ENCODE measurements around the gene ISYNA1. TPM values are rescaled to one million over a fixed set of nuclear protein-coding genes. Genes with fewer than 3 reads are reported as not detected.

Gene ISYNA1
- total RNA-seq, 1 experiment from 2014 or later: 0.40 TPM

DNA sequence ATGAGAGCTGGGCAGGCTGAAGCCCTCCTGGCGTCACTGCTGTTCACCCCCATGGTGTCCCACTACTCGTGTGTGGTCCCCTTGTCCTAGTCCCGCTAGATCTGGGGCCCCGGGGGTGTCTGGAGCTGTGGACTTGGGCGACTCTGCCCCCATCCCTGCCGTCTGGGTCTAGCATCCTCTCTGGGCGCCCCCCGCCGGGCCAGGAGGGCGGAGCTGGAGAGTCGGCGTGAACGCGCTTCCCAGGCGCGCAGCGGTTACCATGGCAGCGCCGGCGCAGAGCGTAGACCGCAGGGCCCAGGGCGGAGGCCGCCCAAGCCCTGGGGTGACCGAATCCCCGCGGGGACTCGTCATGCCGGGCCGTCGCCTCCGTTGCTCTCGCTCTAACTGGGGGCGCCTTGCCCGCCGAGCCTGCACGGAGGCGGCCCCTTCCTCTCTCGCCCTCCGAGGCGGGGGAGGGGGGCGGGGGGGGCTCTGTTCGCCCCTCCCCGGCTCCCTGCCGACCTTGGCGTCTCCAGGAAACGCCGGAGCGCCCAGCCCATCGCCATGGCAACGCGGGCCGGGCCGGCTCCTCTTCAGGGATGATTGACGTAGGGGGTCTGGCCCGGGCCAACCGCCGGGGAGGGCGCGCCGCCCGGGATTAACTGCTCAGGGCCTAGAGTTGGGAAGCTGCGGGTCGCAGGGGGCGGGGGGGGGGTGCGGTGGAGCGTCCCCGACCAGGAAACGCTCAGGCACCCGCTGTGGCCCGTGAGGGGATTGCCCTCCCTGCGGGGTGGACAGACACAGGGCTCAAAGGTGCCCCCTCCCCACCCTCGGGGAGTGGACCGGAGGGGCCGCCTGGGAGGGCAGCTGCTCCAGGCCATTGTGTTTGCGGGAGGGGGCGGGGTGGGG is 8.9 kb downstream of the ISYNA1 start:
- Histone ChIP-seq H3K4me3 (no peak overlapping the region), H3K36me3 (peaks cover 56% of the 10 kb centered on the region), H3K9me3 (no peaks in the 10 kb centered on the region), H3K27me3 (no peaks in the 10 kb centered on the region)
- DNase-seq: no peak

DNA sequence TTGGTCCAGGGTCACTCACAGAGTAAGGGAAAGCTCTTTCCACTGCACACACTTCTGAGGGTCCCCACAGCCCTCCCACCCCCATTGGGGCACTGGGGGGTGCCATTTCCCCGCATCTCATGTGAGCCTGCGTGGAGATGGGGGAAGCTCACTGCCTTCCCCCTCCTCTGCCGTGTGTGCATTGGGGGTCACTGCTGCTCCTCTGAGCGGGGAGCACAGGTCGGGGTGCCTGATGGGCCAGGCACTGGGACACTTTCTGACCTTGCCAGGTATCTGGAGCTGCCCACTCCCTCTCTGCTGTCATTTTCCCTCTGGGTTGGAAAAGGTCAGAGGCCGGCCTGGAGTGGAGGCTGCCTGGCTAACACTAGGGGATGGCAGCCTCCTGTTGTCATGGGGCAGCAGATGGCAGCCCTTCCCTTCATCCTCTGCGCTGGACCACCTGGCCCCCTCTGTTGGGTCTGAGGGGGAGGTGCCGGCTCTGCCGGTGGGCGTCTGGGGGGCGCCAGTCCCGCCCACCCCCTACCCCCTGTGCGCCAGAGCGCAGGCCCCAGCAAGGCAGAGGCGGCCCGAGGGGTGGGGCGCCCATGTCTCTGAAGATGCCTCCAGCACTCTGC is 9.7 kb downstream of the ISYNA1 start:
- Histone ChIP-seq H3K4me3 (no peak overlapping the region), H3K36me3 (peaks cover 63% of the 10 kb centered on the region), H3K27me3 (no peaks in the 10 kb centered on the region), H3K9me3 (no peaks in the 10 kb centered on the region)
- no peak for DNase-seq

DNA sequence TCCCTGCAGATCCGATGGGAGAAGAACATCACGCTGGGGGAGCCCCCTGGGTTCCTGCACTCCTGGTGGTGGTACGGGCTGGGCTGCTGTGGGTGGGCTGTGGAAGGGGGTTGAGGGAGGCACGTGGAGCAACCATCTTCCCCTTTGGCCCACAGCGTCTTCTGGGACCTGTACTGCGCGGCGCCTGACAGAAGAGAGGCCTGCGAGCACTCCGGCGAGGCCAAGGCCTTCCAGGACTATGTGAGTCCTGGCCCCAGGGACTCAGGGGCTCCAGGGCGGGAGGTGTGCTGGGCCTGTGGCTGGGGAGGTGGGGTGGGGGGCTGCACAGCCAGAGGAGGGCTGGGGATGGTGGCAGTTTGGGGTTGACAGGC is 10.2 kb downstream of the ISYNA1 start:
- no peaks in the 10 kb centered on the region for H3K9me3 ChIP-seq
- H3K36me3 ChIP-seq: peaks cover 64% of the 10 kb centered on the region
- no peak overlapping the region for H3K4me3 ChIP-seq
- no peak for DNase-seq
- H3K27me3 ChIP-seq: no peaks in the 10 kb centered on the region

DNA sequence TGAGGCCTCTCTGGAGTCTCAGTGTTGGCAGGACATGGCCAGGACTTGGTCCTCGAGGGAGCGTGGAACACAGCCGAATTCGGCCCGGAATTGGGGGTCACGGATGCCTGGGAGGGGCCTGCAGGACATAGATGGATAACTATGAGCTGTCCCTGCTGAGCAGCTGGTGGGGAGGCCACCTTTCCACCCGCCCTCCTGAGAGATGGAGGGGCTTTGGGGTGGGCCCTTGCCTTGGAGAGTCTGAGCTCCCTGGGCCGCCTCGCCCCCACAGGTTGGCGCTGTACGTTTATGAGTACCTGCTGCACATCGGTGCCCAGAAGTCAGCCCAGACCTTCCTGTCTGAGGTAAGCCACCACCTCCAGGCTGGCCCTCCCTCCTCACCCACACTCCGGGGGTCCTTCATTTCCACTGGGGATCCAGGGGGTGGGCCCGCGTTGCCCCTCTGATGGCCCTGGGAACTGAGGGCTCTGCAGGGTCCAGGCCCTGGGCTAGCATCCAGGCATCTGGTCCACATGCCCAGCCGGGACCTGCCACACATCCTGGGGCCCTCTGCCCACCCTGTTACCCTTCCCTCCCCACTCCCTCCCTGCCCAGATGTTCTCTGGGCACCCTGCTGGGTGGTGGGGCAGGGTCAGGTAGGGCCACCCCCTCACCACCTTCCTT is 10.7 kb downstream of the ISYNA1 start:
- no peak for DNase-seq
- Histone ChIP-seq H3K27me3 (no peaks in the 10 kb centered on the region), H3K4me3 (no peak overlapping the region), H3K9me3 (no peaks in the 10 kb centered on the region), H3K36me3 (peaks cover 67% of the 10 kb centered on the region)

DNA sequence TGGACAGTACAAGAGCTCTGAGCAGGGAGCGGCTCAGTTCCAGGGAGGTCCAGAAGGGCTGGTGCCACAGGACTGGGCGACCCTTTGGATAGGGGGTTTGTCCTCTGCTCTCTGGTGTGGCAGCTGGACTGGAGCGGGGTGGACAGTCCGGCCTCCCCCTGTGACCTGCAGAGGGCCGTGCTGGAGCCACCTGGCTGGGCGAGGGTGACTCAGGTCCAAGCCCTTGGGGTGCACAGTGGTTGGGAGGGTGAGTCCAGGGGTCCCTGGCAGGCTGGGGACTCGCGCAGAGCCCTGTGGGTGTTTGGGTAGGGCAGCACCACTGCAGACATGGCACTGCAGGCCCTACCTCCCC is 11.5 kb downstream of the ISYNA1 start:
- Histone ChIP-seq H3K9me3 (no peaks in the 10 kb centered on the region), H3K4me3 (no peak overlapping the region), H3K36me3 (peaks cover 67% of the 10 kb centered on the region), H3K27me3 (no peaks in the 10 kb centered on the region)
- DNase-seq: no peak

DNA sequence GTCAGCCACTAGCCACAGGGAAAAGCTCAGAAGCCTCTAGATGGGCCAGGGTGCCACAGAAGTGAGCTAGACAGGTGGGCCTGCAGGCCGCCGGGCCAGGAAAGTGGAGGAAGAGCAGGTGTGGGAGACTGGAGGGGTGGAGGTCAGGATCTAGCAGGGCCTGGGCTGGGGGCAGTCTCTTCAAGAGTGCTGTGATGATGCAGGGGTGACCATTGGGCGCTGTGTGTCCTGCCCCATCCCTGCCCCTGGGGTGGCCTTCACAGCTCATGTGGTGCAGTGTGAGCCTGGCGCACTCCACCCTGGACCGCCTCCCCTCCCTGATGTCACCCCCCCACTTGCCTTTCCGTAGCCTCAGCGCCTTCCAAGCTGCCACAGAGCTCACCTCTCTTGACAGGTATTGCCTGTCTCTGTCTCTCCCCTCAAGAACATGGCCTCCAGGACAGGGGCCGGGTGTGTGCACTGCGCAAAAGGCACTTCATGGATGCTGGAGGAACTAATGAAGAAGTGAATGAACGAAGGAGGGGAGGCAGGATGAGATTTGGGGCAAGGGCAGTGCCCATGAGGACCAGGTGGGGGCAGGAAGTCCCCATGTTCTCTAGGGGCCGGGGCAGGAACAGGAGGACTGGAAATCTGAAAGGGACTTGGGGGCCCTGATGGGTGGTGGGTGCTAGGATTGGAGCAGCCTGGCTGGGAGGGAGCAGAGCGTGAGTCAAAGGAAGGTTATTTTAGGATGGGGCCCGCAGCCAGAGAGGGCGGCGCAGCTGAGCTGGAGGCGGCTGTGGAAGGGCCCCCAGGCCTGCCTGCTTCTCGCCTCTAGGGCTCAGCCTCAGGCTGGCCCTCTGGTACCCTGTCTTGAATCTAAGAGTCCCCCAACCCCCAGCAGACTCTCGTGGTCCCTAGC is 12.2 kb downstream of the ISYNA1 start:
- Histone ChIP-seq H3K9me3 (no peaks in the 10 kb centered on the region), H3K4me3 (no peak overlapping the region), H3K27me3 (no peaks in the 10 kb centered on the region), H3K36me3 (peaks cover 68% of the 10 kb centered on the region)
- DNase-seq: peak; percentile 83

DNA sequence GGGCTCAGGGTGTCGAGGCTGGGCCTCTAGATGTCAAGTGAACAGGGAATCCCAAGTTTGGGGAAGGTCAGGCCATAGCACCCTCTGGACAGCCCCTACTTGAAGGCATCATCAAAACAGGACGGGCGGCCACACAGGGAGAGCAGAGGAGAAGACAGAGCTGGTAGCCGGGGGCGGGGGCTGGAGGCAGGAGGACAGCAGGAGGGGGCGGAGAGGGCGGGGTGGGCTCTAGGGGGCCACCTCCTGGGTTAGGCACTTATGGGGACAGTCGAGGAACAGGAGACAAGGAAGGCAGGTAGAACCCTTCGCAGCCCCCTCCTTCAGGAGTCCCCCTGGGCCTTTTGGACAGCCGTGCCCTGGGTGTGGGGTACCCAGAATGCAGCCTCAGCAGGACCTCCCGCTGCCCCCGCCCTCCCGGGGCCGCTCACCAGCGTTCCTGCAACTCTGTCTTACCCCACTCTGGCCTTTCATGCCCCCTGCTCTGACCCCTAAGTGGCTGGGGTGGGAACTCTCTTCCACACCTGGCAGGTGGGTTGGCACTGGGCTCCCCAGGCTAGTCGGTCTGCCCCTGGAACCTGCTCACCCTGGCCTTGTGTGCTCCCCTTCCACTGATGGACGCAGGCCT is 12.9 kb downstream of the ISYNA1 start:
- Histone ChIP-seq H3K27me3 (no peaks in the 10 kb centered on the region), H3K36me3 (peaks cover 66% of the 10 kb centered on the region), H3K9me3 (no peaks in the 10 kb centered on the region), H3K4me3 (no peak overlapping the region)
- no peak for DNase-seq

DNA sequence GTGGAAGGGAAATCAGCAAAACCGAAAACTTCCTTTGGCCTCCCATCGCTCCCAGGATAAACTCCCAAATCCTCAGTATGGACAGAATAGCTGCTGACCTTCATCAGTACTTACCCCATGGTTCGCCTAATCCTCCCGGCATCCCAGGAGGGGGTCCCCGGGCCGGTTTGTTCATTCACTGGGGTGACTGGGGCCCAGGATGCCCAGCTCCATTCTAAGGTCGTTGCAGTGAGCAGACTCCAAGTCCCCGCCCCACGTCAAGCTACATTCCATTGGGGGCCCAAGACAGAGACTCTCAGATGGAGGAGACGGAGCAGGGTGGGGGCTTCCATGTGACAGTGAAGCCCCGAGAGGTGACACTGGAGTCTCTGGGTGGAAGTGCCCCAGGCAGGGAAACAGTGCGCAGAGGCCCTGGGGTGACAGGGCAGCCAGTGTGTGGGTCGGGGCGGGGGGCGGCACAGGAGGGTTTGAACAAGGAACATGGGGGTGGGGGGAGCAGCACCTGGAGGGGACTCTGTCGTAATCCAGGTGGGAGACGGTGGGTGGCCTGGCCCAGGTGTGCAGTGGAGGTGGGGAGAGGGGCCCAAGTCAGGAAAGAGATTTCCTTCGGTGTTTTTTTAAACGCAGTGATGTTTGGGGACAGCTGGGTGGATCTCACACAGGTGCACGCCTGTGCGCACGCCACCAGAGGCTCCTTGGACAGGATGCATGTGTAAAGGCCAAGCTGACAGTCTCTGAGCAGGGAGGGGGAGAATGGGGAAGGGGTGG is 13.6 kb downstream of the ISYNA1 start:
- H3K36me3 ChIP-seq: peaks cover 61% of the 10 kb centered on the region
- H3K9me3 ChIP-seq: no peaks in the 10 kb centered on the region
- DNase-seq: no peak
- H3K27me3 ChIP-seq: no peaks in the 10 kb centered on the region
- no peak overlapping the region for H3K4me3 ChIP-seq

DNA sequence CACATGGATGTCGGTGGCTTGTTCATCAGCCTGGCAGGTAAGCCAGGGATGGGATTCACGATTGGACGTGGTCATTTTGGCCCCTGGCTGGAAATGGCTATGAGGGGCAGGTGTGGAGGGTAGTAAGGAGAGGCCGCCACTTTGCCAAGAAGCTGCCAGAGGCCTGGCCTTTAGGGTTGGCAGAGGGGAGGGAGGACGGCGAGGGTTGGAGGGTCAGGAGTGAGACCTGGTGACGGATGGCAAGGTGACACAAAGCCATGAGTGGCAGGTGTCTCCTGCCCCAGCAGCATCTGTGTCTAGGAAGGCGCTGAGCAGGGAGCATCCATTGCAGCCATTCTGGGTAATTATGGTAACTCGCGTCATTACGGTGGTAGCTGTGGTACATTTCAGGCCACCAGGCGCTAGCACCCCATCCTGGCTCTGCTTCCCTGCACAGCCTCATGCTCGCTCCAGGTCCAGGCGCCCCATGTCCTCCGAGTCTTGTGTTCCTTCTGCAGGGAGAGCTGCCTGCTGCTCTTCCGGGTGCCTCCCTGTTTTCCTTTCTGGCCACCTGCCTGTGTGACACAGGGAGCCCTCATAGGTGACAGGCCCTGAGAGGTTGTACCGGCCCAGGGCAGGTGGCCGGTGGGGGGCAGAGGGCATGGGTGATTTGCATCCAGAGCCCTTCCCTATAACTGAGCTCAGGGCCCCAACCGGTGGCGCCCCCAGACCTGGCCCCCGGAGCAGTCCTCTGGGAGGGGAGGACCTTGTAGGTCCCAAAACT is 14.5 kb downstream of the ISYNA1 start:
- Histone ChIP-seq H3K9me3 (no peaks in the 10 kb centered on the region), H3K4me3 (no peak overlapping the region), H3K27me3 (no peaks in the 10 kb centered on the region), H3K36me3 (peaks cover 55% of the 10 kb centered on the region)
- no peak for DNase-seq

DNA sequence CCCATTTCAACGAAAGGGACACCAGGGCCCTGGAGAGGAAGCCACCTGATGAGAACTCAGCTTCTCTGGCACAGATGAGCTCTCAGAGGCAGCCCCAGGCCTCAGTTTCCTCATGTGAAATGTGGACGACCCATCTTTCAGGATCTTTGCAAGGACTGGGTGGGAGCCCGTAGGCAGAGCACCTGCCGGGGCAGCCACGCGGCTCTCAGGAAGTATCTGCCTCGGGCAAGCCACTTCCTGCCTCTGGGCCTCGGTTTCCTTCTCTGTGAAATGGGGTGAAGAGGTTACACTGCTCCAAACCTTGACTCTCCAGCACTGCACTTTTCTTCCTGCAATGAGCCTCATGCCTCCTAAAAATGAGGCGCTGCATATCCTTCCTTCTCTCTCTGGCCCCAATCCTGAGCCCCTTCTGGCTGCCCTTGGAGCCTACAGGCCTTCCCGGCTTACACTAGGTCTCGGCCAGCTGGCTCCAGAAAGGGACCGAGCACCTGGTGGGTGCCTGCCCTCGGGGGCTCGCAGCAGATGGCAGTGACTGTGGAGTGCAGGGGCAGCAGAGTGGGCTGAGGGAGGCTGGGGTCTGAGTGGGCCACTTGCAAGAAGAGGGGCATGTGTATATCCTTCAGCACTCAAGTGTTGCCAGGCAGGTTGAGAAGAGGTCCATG is 15.3 kb downstream of the ISYNA1 start:
- H3K27me3 ChIP-seq: no peaks in the 10 kb centered on the region
- H3K36me3 ChIP-seq: peaks cover 50% of the 10 kb centered on the region
- H3K9me3 ChIP-seq: no peaks in the 10 kb centered on the region
- no peak overlapping the region for H3K4me3 ChIP-seq
- no peak for DNase-seq

DNA sequence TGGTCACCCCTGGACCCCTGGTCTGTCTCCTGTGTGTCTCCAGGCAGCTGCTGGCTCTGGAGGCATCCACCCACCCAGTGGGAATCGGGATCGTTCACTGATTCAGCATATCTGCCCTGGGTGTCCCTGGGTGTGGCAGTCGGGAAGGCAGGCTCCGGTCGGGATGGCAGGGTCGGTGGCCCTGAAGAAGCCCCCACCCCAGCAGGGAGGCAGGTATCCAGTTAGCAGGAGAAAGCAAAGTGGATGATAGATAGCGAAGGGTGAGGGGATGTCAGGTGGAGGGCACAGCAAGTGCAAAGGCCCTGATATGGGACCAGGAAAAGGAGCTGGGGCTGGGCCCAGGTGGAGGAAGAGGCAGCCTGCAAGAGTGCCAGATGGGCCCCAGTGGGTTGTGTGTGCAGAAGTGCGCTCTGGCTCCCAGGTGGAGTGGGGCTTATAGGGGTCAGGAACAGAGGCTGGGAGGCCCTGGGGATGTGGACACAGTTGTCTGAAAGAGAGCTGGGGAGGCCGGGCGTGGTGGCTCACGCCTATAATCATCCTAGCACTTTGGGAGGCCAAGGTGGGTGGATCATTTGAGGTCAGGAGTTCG is 16.5 kb downstream of the ISYNA1 start:
- peaks cover 38% of the 10 kb centered on the region for H3K36me3 ChIP-seq
- DNase-seq: no peak
- H3K4me3 ChIP-seq: peak overlapping the region; percentile 77
- H3K27me3 ChIP-seq: no peaks in the 10 kb centered on the region
- H3K9me3 ChIP-seq: no peaks in the 10 kb centered on the region

DNA sequence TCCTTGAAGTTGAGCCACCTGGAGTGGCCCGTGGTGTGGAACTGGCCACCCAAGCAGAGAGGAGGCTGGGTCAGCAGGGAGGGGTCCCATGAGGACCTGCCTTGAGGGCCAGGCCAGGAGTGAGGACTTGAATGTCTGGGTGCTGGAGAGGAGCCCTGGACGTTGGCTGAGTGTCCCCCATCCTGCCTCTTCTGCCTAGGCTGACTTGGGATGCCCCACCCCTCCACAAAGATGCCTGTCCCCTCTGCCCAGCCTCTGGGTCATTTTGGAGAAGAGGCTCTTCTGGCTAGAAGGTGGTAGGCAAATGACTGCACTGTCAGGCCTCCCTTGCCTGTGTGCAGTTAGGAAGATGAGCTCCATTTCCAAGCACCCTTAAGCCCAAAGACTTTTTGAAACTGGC is 17.0 kb downstream of the ISYNA1 start:
- Histone ChIP-seq H3K27me3 (no peaks in the 10 kb centered on the region), H3K36me3 (peaks cover 35% of the 10 kb centered on the region), H3K9me3 (no peaks in the 10 kb centered on the region), H3K4me3 (peak overlapping the region; percentile 77)
- DNase-seq: no peak

DNA sequence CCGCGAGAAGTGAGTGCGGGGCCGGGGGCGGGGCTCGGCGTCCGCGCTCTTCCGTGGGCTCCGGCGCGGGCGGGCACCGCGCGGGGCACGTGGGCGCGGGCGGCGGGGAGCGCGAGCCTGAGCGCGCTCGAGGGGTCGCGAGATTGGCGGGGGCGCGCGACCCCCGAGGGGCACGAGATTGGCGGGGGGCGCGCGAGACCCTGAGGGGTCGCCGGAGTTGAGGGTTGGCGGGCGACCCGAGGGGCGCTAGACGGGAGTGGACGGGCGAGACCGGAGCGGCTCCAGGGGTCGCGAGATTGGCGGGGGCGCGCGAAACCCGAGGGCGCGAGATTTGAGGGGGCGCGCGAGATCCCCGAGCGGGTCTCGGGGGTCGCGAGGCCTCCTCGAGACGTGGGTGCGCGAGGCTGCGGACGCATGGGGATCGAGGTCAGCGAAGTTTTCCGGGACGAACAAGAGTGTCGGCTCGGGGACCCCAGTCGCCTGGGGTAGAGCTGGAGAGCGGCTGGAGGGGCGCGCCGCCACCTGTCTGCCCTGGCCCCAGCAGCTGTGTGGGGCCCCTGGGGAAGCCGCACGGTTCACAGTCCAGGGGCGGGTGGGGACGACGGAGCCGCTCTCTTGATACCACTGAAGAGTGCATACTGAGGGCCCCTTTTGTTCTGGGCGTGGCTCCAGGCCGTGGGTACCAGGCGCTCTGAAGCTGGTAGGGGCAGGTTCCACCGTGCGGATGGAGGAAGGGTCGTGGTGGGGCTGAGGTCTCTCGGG is 18.1 kb downstream of the ISYNA1 start:
- Histone ChIP-seq H3K4me3 (peak overlapping the region; percentile 77), H3K27me3 (no peaks in the 10 kb centered on the region), H3K9me3 (no peaks in the 10 kb centered on the region), H3K36me3 (peaks cover 32% of the 10 kb centered on the region)
- DNase-seq: peak; percentile 64
